Fibroblast of lung (primary cell): ENCODE data around the gene GRB10. TPM values are rescaled to one million over a fixed set of nuclear protein-coding genes. Genes with fewer than 3 reads are reported as not detected.

Source experiments
- DNase-seq, 2 donors: peaks; one replicate each; pipeline versions ENCODE4 v3.0.0 to v3.0.0-alpha.2; 2010; ENCODE audit warnings: low read depth in 2 of 2
- H2AFZ ChIP-seq: 2 replicates; pipeline ENCODE4 v1.5.1; 2012; ENCODE audit warnings: low read length, control low read depth, inconsistent platforms
- H3K27ac ChIP-seq: 2 replicates; pipeline ENCODE4 v1.5.1; 2011; ENCODE audit warnings: low read length, control low read depth; ENCODE audit not compliant: insufficient read depth
- H3K27me3 ChIP-seq: 2 replicates; pipeline ENCODE4 v1.5.1; 2011; ENCODE audit warnings: mild to moderate bottlenecking, low read length; ENCODE audit not compliant: control insufficient read depth, insufficient read depth
- H3K36me3 ChIP-seq: 2 replicates; pipeline ENCODE4 v1.5.1; 2011; ENCODE audit warnings: low read length; ENCODE audit not compliant: control insufficient read depth, insufficient read depth
- H3K4me1 ChIP-seq: 2 replicates; pipeline ENCODE4 v1.5.1; 2011; ENCODE audit warnings: low read length; ENCODE audit not compliant: control insufficient read depth, insufficient read depth; ENCODE audit errors: extremely low read depth
- H3K4me2 ChIP-seq: 2 replicates; pipeline ENCODE4 v1.5.1; 2011; ENCODE audit warnings: low read length, control low read depth; ENCODE audit not compliant: insufficient read depth; ENCODE audit errors: extremely low read depth
- H3K4me3 ChIP-seq, 4 experiments: fragments of 200-600 bp in 1 of 4; sonication (generic) in 1 of 4; replicated peaks in 1 of 4; 2 replicates each; pipeline ENCODE4 v1.5.1; 2011 to 2016; ENCODE audit warnings: low read length in 4 of 4, low read depth in 3 of 4, mild to moderate bottlenecking in 3 of 4, control low read depth in 2 of 4, inconsistent platforms in 1 of 4, mixed read lengths in 1 of 4; ENCODE audit not compliant: insufficient read depth in 1 of 4; ENCODE audit errors: control extremely low read depth in 1 of 4
- H3K79me2 ChIP-seq: 2 replicates; pipeline ENCODE4 v1.5.1; 2012; ENCODE audit warnings: mild to moderate bottlenecking, low read length, inconsistent platforms; ENCODE audit not compliant: control insufficient read depth, insufficient read depth
- H3K9ac ChIP-seq: 2 replicates; pipeline ENCODE4 v1.5.1; 2011; ENCODE audit warnings: mild to moderate bottlenecking, low read length, control low read depth; ENCODE audit not compliant: insufficient read depth
- H3K9me3 ChIP-seq: 2 replicates; pipeline ENCODE4 v1.5.1; 2012; ENCODE audit warnings: low read depth, low read length; ENCODE audit not compliant: control insufficient read depth, insufficient read depth
- H4K20me1 ChIP-seq: 2 replicates; pipeline ENCODE4 v1.5.1; 2011; ENCODE audit warnings: low read length; ENCODE audit not compliant: control insufficient read depth, insufficient read depth; ENCODE audit errors: extremely low read depth
- EZH2 ChIP-seq: IDR thresholded peaks from 2 replicates; pipeline ENCODE4 v1.5.1; 2012; ENCODE audit warnings: low read length, control low read depth, mild to moderate bottlenecking; ENCODE audit errors: missing control alignments
- polyA plus RNA-seq, 2 donors: library from polyadenylated mRNA; depleted of rRNA in 1 of 2; stranded (reverse) in 1 of 2; unstranded in 1 of 2; fragments of >200 nt; gene quantifications; 2 replicates each; pipeline ENCODE4 v1.2.1, GENCODE V29; 2011 to 2012; ENCODE audit warnings: missing spikeins in 1 of 2
- total RNA-seq: library from RNA; depleted of rRNA; stranded (reverse); fragments of >200 nt; gene quantifications from 2 replicates; pipeline ENCODE4 v1.2.1, GENCODE V29; 2014
- TF ChIP-seq, protein P1 (sequence below), 2 donors: IDR thresholded peaks in 1 of 2; conservative IDR thresholded peaks in 1 of 2; 1 replicate in 1 of 2; 2 replicates in 1 of 2; pipeline ENCODE4 v1.5.1; 2011 to 2012; ENCODE audit warnings: low read length in 2 of 2, control low read depth in 1 of 2, inconsistent platforms in 1 of 2, low read depth in 1 of 2, mild to moderate bottlenecking in 1 of 2

The GRB10 gene
- total and polyA plus RNA-seq, 2 donors (not counting 1 experiment from before 2014, with no cell fraction given): 11.1 to 64.1 TPM

DNA sequence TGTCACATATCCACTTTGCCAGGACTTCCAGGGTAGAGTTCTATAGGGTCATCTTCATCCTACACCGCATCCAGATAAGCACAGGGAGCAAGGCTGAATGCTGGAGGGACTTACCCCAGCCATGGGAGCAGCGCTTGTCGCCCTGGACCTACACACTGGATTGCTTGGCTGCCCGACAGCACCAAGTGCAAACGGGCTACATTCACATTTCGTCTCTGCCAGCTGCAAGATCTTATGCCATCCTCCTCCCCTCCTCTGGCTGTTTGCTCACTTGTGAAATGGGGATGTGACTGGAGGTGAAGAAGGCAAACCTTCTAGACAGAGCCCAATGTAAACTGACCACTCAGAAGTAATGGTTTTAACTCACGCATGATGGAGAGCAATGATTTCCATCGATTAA, 218.5 kb downstream of the GRB10 start:
- no peak overlapping the region for H3K27ac ChIP-seq
- H3K27me3 ChIP-seq: peaks cover 10% of the 10 kb centered on the region
- no peak for DNase-seq
- TF ChIP-seq, protein P1, sequence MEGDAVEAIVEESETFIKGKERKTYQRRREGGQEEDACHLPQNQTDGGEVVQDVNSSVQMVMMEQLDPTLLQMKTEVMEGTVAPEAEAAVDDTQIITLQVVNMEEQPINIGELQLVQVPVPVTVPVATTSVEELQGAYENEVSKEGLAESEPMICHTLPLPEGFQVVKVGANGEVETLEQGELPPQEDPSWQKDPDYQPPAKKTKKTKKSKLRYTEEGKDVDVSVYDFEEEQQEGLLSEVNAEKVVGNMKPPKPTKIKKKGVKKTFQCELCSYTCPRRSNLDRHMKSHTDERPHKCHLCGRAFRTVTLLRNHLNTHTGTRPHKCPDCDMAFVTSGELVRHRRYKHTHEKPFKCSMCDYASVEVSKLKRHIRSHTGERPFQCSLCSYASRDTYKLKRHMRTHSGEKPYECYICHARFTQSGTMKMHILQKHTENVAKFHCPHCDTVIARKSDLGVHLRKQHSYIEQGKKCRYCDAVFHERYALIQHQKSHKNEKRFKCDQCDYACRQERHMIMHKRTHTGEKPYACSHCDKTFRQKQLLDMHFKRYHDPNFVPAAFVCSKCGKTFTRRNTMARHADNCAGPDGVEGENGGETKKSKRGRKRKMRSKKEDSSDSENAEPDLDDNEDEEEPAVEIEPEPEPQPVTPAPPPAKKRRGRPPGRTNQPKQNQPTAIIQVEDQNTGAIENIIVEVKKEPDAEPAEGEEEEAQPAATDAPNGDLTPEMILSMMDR (conservative IDR thresholded peaks at IDR 0.05 in 1 of 2, IDR thresholded peaks at IDR 0.05 in 1 of 2; ENCODE audit: low read depth in 1 of 2, low read length in 2 of 2): no peak
- no peak for TF ChIP-seq EZH2
- H3K36me3 ChIP-seq: no peaks in the 10 kb centered on the region
- no peak overlapping the region for H3K4me2 ChIP-seq
- no peak overlapping the region for H3K4me3 ChIP-seq
- H3K79me2 ChIP-seq: no peaks in the 10 kb centered on the region
- H3K9ac ChIP-seq: no peak overlapping the region
- no peak overlapping the region for H2AFZ ChIP-seq
- H3K9me3 ChIP-seq: no peaks in the 10 kb centered on the region
- no peaks in the 10 kb centered on the region for H4K20me1 ChIP-seq
- no peaks in the 10 kb centered on the region for H3K4me1 ChIP-seq

DNA sequence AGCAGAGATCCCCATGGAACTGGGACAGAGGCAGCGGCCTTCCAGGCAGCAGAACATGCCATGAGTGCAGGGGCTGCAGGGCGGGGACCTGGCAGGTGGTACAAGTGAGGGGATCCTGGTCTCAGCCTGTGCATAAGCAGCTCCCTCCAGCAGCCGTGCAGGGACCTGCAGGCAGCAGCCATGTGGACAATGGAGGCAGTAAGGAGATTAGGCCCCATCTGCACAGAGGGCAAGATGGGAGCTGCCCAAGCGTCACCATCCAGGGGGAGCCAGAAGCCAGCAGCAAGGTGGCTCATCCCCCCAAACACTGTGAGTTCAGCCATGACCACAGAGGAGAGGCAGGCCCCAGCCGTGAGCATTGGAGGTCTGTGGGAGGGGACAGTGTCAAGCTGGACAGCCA, 220.6 kb downstream of the GRB10 start:
- no peak overlapping the region for H2AFZ ChIP-seq
- H4K20me1 ChIP-seq: no peaks in the 10 kb centered on the region
- H3K27me3 ChIP-seq: peaks cover 10% of the 10 kb centered on the region
- no peaks in the 10 kb centered on the region for H3K36me3 ChIP-seq
- DNase-seq: no peak
- H3K4me2 ChIP-seq: no peak overlapping the region
- H3K4me1 ChIP-seq: no peaks in the 10 kb centered on the region
- no peaks in the 10 kb centered on the region for H3K9me3 ChIP-seq
- no peak overlapping the region for H3K4me3 ChIP-seq
- no peak overlapping the region for H3K9ac ChIP-seq
- no peak overlapping the region for H3K27ac ChIP-seq
- TF ChIP-seq EZH2: no peak
- TF ChIP-seq, protein P1 (conservative IDR thresholded peaks at IDR 0.05 in 1 of 2, IDR thresholded peaks at IDR 0.05 in 1 of 2; ENCODE audit: low read depth in 1 of 2, low read length in 2 of 2): no peak
- H3K79me2 ChIP-seq: no peaks in the 10 kb centered on the region

GRCh38 chr7:50560865-50561351, 221.8 kb downstream of the GRB10 start:
- Histone ChIP-seq H3K4me3 (no peak overlapping the region), H3K9me3 (no peaks in the 10 kb centered on the region), H3K4me2 (no peak overlapping the region), H3K27me3 (peaks cover 10% of the 10 kb centered on the region), H3K36me3 (no peaks in the 10 kb centered on the region), H4K20me1 (no peaks in the 10 kb centered on the region), H2AFZ (no peak overlapping the region), H3K79me2 (no peaks in the 10 kb centered on the region), H3K4me1 (no peaks in the 10 kb centered on the region), H3K9ac (no peak overlapping the region), H3K27ac (no peak overlapping the region)
- DNase-seq: no peak
- TF ChIP-seq, protein P1 (conservative IDR thresholded peaks at IDR 0.05 in 1 of 2, IDR thresholded peaks at IDR 0.05 in 1 of 2; ENCODE audit: low read depth in 1 of 2, low read length in 2 of 2): no peak
- no peak for TF ChIP-seq EZH2
